ENCODE data around the gene CACNA1S.

- TF ChIP-seq CTCF (IDR thresholded peaks at IDR 0.05; ENCODE audit: low read depth, low read length): no peak
- TF ChIP-seq POLR2A (IDR thresholded peaks at IDR 0.05; ENCODE audit: extremely low read depth, insufficient read length): no peak
- TF ChIP-seq MYC (IDR thresholded peaks at IDR 0.05; ENCODE audit: low read depth, low read length): no peak
Measured at GRCh38 chr1:201023920-201024624, 88.2 kb downstream of the CACNA1S start.

All from NB4 (cell line).